B cell (primary cell): ENCODE results near the gene C4BPB. TPM values are rescaled to one million over a fixed set of nuclear protein-coding genes. Genes with fewer than 3 reads are reported as not detected.

ENCODE experiments used
- ATAC-seq: fragments of 200-7000 bp; cut with Tn5 transposase; one replicate; pipeline ENCODE4 v1.10.0; 2021; ENCODE audit warnings: low read depth, mild to moderate bottlenecking, moderate number of reproducible peaks, moderate library complexity
- CTCF ChIA-PET: fragments of 350-600 bp; sonication (Branson Sonifier 250); formaldehyde crosslinking; loops from one replicate; lab custom pipeline; 2021; ENCODE audit warnings: antibody characterized with exemption, inconsistent platforms; lab: Charles Lee
- POLR2A ChIA-PET: fragments of 350-600 bp; sonication (Branson Sonifier 250); formaldehyde crosslinking; loops from one replicate; lab custom pipeline; 2021; ENCODE audit warnings: antibody characterized with exemption; lab: Charles Lee
- DNase-seq: peaks from one replicate; pipeline ENCODE4 v3.0.0; 2013
- H2AFZ ChIP-seq: 2 replicates; pipeline ENCODE4 v1.6.1; 2012; ENCODE audit warnings: mild to moderate bottlenecking, low read depth, low read length; ENCODE audit not compliant: insufficient read depth, poor library complexity, severe bottlenecking
- H3K27ac ChIP-seq, 2 donors: 1 replicate in 1 of 2; 2 replicates in 1 of 2; pipeline ENCODE4 v1.5.1; 2012 to 2013; ENCODE audit warnings: low read length in 2 of 2, mild to moderate bottlenecking in 2 of 2, moderate library complexity in 1 of 2
- H3K27me3 ChIP-seq, 4 experiments: fragments of 200-600 bp in 1 of 4; sonication (generic) in 1 of 4; replicated peaks in 1 of 4; 1 replicate in 2 of 4; 2 replicates in 2 of 4; pipeline versions ENCODE4 v1.6.1 to v1.7.0; 2013 to 2016; ENCODE audit warnings: low read length in 3 of 4, mild to moderate bottlenecking in 2 of 4, mixed read lengths in 1 of 4, moderate library complexity in 1 of 4; ENCODE audit not compliant: insufficient read depth in 4 of 4, control insufficient read depth in 3 of 4; ENCODE audit errors: control extremely low read depth in 1 of 4
- H3K36me3 ChIP-seq, 2 experiments: replicated peaks in 1 of 2; 1 replicate in 1 of 2; 2 replicates in 1 of 2; pipeline versions ENCODE4 v1.6.1 to v1.7.1; 2013; ENCODE audit warnings: low read length in 1 of 2; ENCODE audit not compliant: insufficient read depth in 2 of 2, control insufficient read depth in 1 of 2; ENCODE audit errors: control extremely low read depth in 1 of 2, extremely low read depth in 1 of 2
- H3K4me1 ChIP-seq, 2 donors: fragments of 200-600 bp in 1 of 2; sonication (generic) in 1 of 2; 1 replicate in 1 of 2; 2 replicates in 1 of 2; pipeline versions ENCODE4 v1.5.1 to v1.6.1; 2013 to 2017; ENCODE audit warnings: low read length in 2 of 2; ENCODE audit not compliant: control insufficient read depth in 2 of 2, insufficient read depth in 2 of 2
- H3K4me2 ChIP-seq: replicated peaks from 2 replicates; pipeline ENCODE3; 2012; ENCODE audit warnings: mild to moderate bottlenecking, low read depth, low read length; ENCODE audit not compliant: poor library complexity, severe bottlenecking
- H3K4me3 ChIP-seq, 5 experiments: fragments of 200-600 bp in 1 of 5; sonication (generic) in 1 of 5; 1 replicate in 3 of 5; 2 replicates in 2 of 5; pipeline versions ENCODE4 v1.5.1 to v1.7.0; 2011 to 2016; ENCODE audit warnings: low read length in 4 of 5, mild to moderate bottlenecking in 4 of 5, low read depth in 2 of 5, control low read depth in 1 of 5, moderate library complexity in 1 of 5; ENCODE audit not compliant: insufficient read depth in 1 of 5; ENCODE audit errors: control extremely low read depth in 1 of 5, extremely low read depth in 1 of 5
- H3K79me2 ChIP-seq: fragments of 200-600 bp; sonication (generic); one replicate; pipeline ENCODE4 v1.6.0; 2016; ENCODE audit warnings: low read length; ENCODE audit not compliant: control insufficient read depth, insufficient read depth
- H3K9ac ChIP-seq: fragments of 200-600 bp; sonication (generic); 2 replicates; pipeline ENCODE4 v1.6.1; 2017; ENCODE audit warnings: mild to moderate bottlenecking, low read length, moderate library complexity
- H3K9me3 ChIP-seq, 3 donors: one replicate each; pipeline versions ENCODE4 v1.6.1 to v1.7.1; 2013; ENCODE audit warnings: low read length in 2 of 3; ENCODE audit not compliant: control insufficient read depth in 2 of 3, insufficient read depth in 1 of 3; ENCODE audit errors: control extremely low read depth in 1 of 3
- H4K20me1 ChIP-seq: 2 replicates; pipeline ENCODE4 v1.6.0; 2012; ENCODE audit warnings: mild to moderate bottlenecking, low read length; ENCODE audit not compliant: insufficient read depth, control insufficient read depth, poor library complexity, severe bottlenecking
- H3K27ac Mint-ChIP-seq: one replicate; pipeline ENCODE4 v1.8.0; 2021; ENCODE audit warnings: mixed read lengths
- H3K27me3 Mint-ChIP-seq: one replicate; pipeline ENCODE4 v1.8.0; 2021; ENCODE audit warnings: mixed read lengths
- H3K4me1 Mint-ChIP-seq: one replicate; pipeline ENCODE4 v1.8.0; 2021; ENCODE audit warnings: mixed read lengths
- H3K4me3 Mint-ChIP-seq: one replicate; pipeline ENCODE4 v1.8.0; 2021; ENCODE audit warnings: mixed read lengths
- H3K9me3 Mint-ChIP-seq: one replicate; pipeline ENCODE4 v1.8.0; 2022; ENCODE audit warnings: mixed read lengths; ENCODE audit not compliant: insufficient read depth
- CTCF ChIP-seq: fragments of 200-600 bp; IDR thresholded peaks from one replicate; pipeline ENCODE4 v1.8.0; 2022; ENCODE audit warnings: antibody characterized with exemption, mild to moderate bottlenecking
- EZH2 ChIP-seq: IDR thresholded peaks from 2 replicates; pipeline ENCODE4 v1.6.1; 2012; ENCODE audit warnings: borderline replicate concordance, low read depth, mild to moderate bottlenecking, moderate library complexity, low read length; ENCODE audit not compliant: insufficient read depth, poor library complexity, severe bottlenecking
- WGBS: methylation state at CpG from one replicate; pipeline ENCODE4 v1.1.5; 2013; ENCODE audit warnings: missing lambda C conversion rate; ENCODE audit not compliant: insufficient coverage; 5-methylcytosine and 5-hydroxymethylcytosine counted together
- intact Hi-C: fragments of 100-400 bp; cut with micrococcal nuclease; formaldehyde crosslinking; loops from one replicate; pipeline ENCODE4 v1.10.0; 2022
- polyA plus RNA-seq: library from polyadenylated mRNA; depleted of rRNA; stranded (reverse); fragments of >200 nt; gene quantifications from 2 replicates; pipeline ENCODE4 v1.2.3, GENCODE V29; 2012
- total RNA-seq, 2 donors: library from RNA; stranded (reverse); fragments of 120-200 nt in 1 of 2; gene quantifications; 1 replicate in 1 of 2; 2 replicates in 1 of 2; pipeline versions ENCODE4 v1.2.3 to v1.2.4, GENCODE V29; 2013 to 2022

C4BPB gene
- total and polyA plus RNA-seq, 2 donors (not counting 1 experiment from before 2014, with no cell fraction given): 0.34 TPM; not detected in 1

- ATAC-seq (no peak), DNase-seq (no peak)
- H3K4me1 ChIP-seq: peaks cover 0 to 4% of the 10 kb centered on the region in 2 donors
- Mint-ChIP-seq H3K9me3 (no peaks in the 10 kb centered on the region), H3K27me3 (no peaks in the 10 kb centered on the region), H3K27ac (no peak overlapping the region), H3K4me1 (peaks cover 31% of the 10 kb centered on the region), H3K4me3 (no peak overlapping the region)
- H3K36me3 ChIP-seq: peaks cover 10 to 22% of the 10 kb centered on the region in 2 experiments
- CTCF ChIA-PET: interaction anchor here (1.2 to 1.3 kb wide), 3 partner anchors 27 to 454 kb away, joined by 3 to 9 read pairs (median 3); no protein-coding TSS in a partner anchor
- H3K4me3 ChIP-seq: no peak overlapping the region
- TF ChIP-seq EZH2 (no peak), CTCF (no peak)
- H3K27me3 ChIP-seq: no peaks in the 10 kb centered on the region
- no peaks in the 10 kb centered on the region for H3K9me3 ChIP-seq
- H3K4me2 ChIP-seq: no peak overlapping the region
- no CpG with 5 or more reads among the region's 2 CpGs for WGBS
- peaks cover 6% of the 10 kb centered on the region for H4K20me1 ChIP-seq
- intact Hi-C loops: no loop called here
- no peak overlapping the region for H3K27ac ChIP-seq
- H2AFZ ChIP-seq: no peak overlapping the region
- peaks cover 47% of the 10 kb centered on the region for H3K79me2 ChIP-seq
- POLR2A ChIA-PET: no interaction called here
- no peak overlapping the region for H3K9ac ChIP-seq
Measured at GRCh38 chr1:207045453-207045852, 43.2 kb upstream of the C4BPB start.

- Histone ChIP-seq H3K36me3 (peaks cover 10 to 22% of the 10 kb centered on the region in 2 experiments), H3K4me1 (peaks cover 14 to 19% of the 10 kb centered on the region in 2 donors), H4K20me1 (peaks cover 6% of the 10 kb centered on the region), H3K9me3 (no peaks in the 10 kb centered on the region), H3K79me2 (peaks cover 58% of the 10 kb centered on the region), H2AFZ (no peak overlapping the region), H3K4me2 (no peak overlapping the region), H3K27ac (no peak overlapping the region), H3K4me3 (no peak overlapping the region), H3K9ac (no peak overlapping the region), H3K27me3 (no peaks in the 10 kb centered on the region)
- no peaks in the 10 kb centered on the region for H3K27me3 Mint-ChIP-seq
- H3K9me3 Mint-ChIP-seq: no peaks in the 10 kb centered on the region
- ChIA-PET POLR2A (no interaction called here), CTCF (interaction anchor here (0.7 to 4.9 kb wide), 9 partner anchors 12 to 452 kb away, joined by 3 to 76 read pairs (median 7); partner anchors contain the start of genes C1orf116 and DYRK3)
- ATAC-seq: no peak
- TF ChIP-seq EZH2 (no peak), CTCF (no peak)
- WGBS: no CpG with 5 or more reads among the region's 1 CpG
- no peak overlapping the region for H3K27ac Mint-ChIP-seq
- DNase-seq: no peak
- intact Hi-C loops: no loop called here
- peaks cover 45% of the 10 kb centered on the region for H3K4me1 Mint-ChIP-seq
- no peak overlapping the region for H3K4me3 Mint-ChIP-seq
Measured at GRCh38 chr1:207047505-207047904, 41.2 kb upstream of the C4BPB start.
